CD4-positive, alpha-beta T cell (primary cell): ENCODE measurements around the gene KIF25. TPM values are rescaled to one million over a fixed set of nuclear protein-coding genes. Genes with fewer than 3 reads are reported as not detected.

ENCODE experiments used
- ATAC-seq: fragments of 200-7000 bp; cut with Tn5 transposase; one replicate; pipeline ENCODE4 v1.10.0; 2022; ENCODE audit warnings: mild to moderate bottlenecking; ENCODE audit not compliant: poor library complexity
- CTCF ChIA-PET: fragments of 350-600 bp; sonication (Branson Sonifier 250); formaldehyde crosslinking; loops from one replicate; lab custom pipeline; 2021; ENCODE audit warnings: antibody characterized with exemption, inconsistent platforms; lab: Charles Lee
- POLR2A ChIA-PET: fragments of 350-600 bp; sonication (Branson Sonifier 250); formaldehyde crosslinking; loops from one replicate; lab custom pipeline; 2021; ENCODE audit warnings: antibody characterized with exemption, inconsistent platforms; lab: Charles Lee
- DNase-seq, 14 experiments: peaks; one replicate each; pipeline ENCODE4 v3.0.0-alpha.2; 2013 to 2020; ENCODE audit warnings: mixed read lengths in 2 of 14
- H3K27ac ChIP-seq, 2 donors: one replicate each; pipeline versions ENCODE4 v1.5.1 to v1.7.0; 2013; ENCODE audit warnings: low read length in 2 of 2, low read depth in 1 of 2, mild to moderate bottlenecking in 1 of 2
- H3K27me3 ChIP-seq, 2 experiments: 1 replicate in 1 of 2; 2 replicates in 1 of 2; pipeline versions ENCODE4 v1.6.1 to v1.7.0; 2013; ENCODE audit warnings: low read length in 2 of 2, control low read depth in 1 of 2, mild to moderate bottlenecking in 1 of 2, moderate library complexity in 1 of 2; ENCODE audit not compliant: insufficient read depth in 2 of 2, control insufficient read depth in 1 of 2
- H3K36me3 ChIP-seq: one replicate; pipeline ENCODE4 v1.6.1; 2013; ENCODE audit warnings: low read length, control low read depth; ENCODE audit not compliant: insufficient read depth
- H3K4me1 ChIP-seq: one replicate; pipeline ENCODE4 v1.6.1; 2013; ENCODE audit warnings: low read length, control low read depth; ENCODE audit not compliant: insufficient read depth
- H3K4me3 ChIP-seq: one replicate; pipeline ENCODE4 v1.5.1; 2013; ENCODE audit warnings: mild to moderate bottlenecking, low read length, moderate library complexity
- H3K9me3 ChIP-seq, 2 experiments: 1 replicate in 1 of 2; 2 replicates in 1 of 2; pipeline versions ENCODE4 v1.6.1 to v1.7.0; 2013; ENCODE audit warnings: low read length in 2 of 2, mild to moderate bottlenecking in 2 of 2, control low read depth in 1 of 2, moderate library complexity in 1 of 2; ENCODE audit not compliant: control insufficient read depth in 1 of 2, insufficient read depth in 1 of 2
- H3K27ac Mint-ChIP-seq: one replicate; pipeline ENCODE4 v1.8.0; 2020; ENCODE audit warnings: mixed read lengths
- H3K27me3 Mint-ChIP-seq: one replicate; pipeline ENCODE4 v1.8.0; 2021; ENCODE audit warnings: mixed read lengths
- H3K36me3 Mint-ChIP-seq: one replicate; pipeline ENCODE4 v1.8.0; 2021; ENCODE audit warnings: low read depth, mixed read lengths
- H3K4me1 Mint-ChIP-seq: one replicate; pipeline ENCODE4 v1.8.0; 2021; ENCODE audit warnings: low read depth, mixed read lengths
- H3K4me3 Mint-ChIP-seq: one replicate; pipeline ENCODE4 v1.8.0; 2020; ENCODE audit warnings: mild to moderate bottlenecking, mixed read lengths
- H3K9me3 Mint-ChIP-seq: one replicate; pipeline ENCODE4 v1.8.0; 2020; ENCODE audit warnings: mixed read lengths
- CTCF ChIP-seq: fragments of 200-600 bp; IDR thresholded peaks from one replicate; pipeline ENCODE4 v1.8.0; 2022; ENCODE audit warnings: antibody characterized with exemption, mild to moderate bottlenecking
- intact Hi-C, 2 experiments: fragments of 100-400 bp; cut with DNase I in 1 of 2; cut with micrococcal nuclease in 1 of 2; formaldehyde crosslinking; loops; one replicate each; pipeline versions ENCODE4 v1.15.1 to v1.9.0; 2023 to 2025; cut with DNase I, micrococcal nuclease
- total RNA-seq, 174 experiments: library from RNA in 2 of 174; stranded (reverse) in 2 of 174; gene quantifications; one replicate each; pipeline ENCODE4 v1.2.3 and lab custom pipeline; 2021 to 2026

Gene KIF25
- total RNA-seq, 2 experiments from 2014 or later: not detected

- no peak for TF ChIP-seq CTCF
- H3K36me3 Mint-ChIP-seq: no peaks in the 10 kb centered on the region
- H3K4me1 Mint-ChIP-seq: no peaks in the 10 kb centered on the region
- H3K9me3 Mint-ChIP-seq: no peaks in the 10 kb centered on the region
- ChIA-PET POLR2A (no interaction called here), CTCF (no interaction called here)
- Histone ChIP-seq H3K9me3 (peaks cover 0 to 37% of the 10 kb centered on the region in 2 experiments), H3K27me3 (peaks cover 0 to 6% of the 10 kb centered on the region in 2 experiments), H3K27ac (no peak overlapping the region), H3K4me1 (no peaks in the 10 kb centered on the region), H3K36me3 (no peaks in the 10 kb centered on the region), H3K4me3 (no peak overlapping the region)
- H3K4me3 Mint-ChIP-seq: no peak overlapping the region
- no peak for ATAC-seq
- H3K27me3 Mint-ChIP-seq: peaks cover 6% of the 10 kb centered on the region
- no peak overlapping the region for H3K27ac Mint-ChIP-seq
- intact Hi-C loops: no loop called here
- DNase-seq: no peak
Measured at GRCh38 chr6:167993169-167993568, 4.3 kb upstream of the KIF25 start.

- Mint-ChIP-seq H3K4me1 (no peaks in the 10 kb centered on the region), H3K27ac (no peak overlapping the region), H3K9me3 (no peaks in the 10 kb centered on the region), H3K36me3 (no peaks in the 10 kb centered on the region), H3K27me3 (peaks cover 6% of the 10 kb centered on the region), H3K4me3 (no peak overlapping the region)
- CTCF ChIA-PET: no interaction called here
- Histone ChIP-seq H3K9me3 (peaks cover 0 to 36% of the 10 kb centered on the region in 2 experiments), H3K27me3 (peaks cover 0 to 6% of the 10 kb centered on the region in 2 experiments), H3K4me1 (no peaks in the 10 kb centered on the region), H3K4me3 (no peak overlapping the region), H3K27ac (no peak overlapping the region), H3K36me3 (no peaks in the 10 kb centered on the region)
- POLR2A ChIA-PET: no interaction called here
- no peak for TF ChIP-seq CTCF
- DNase-seq: no peak
- intact Hi-C loops: no loop called here
- no peak for ATAC-seq
Measured at GRCh38 chr6:167993831-167994230, 3.6 kb upstream of the KIF25 start.

GRCh38 chr6:167995302-167995701 is 2.2 kb upstream of the KIF25 start:
- no peak for DNase-seq
- H3K4me1 ChIP-seq: no peaks in the 10 kb centered on the region
- Mint-ChIP-seq H3K4me1 (no peaks in the 10 kb centered on the region), H3K27ac (no peak overlapping the region), H3K27me3 (peaks cover 6% of the 10 kb centered on the region), H3K4me3 (no peak overlapping the region), H3K36me3 (no peaks in the 10 kb centered on the region), H3K9me3 (no peaks in the 10 kb centered on the region)
- H3K27ac ChIP-seq: no peak overlapping the region
- ATAC-seq: no peak
- no peak overlapping the region for H3K4me3 ChIP-seq
- CTCF ChIA-PET: no interaction called here
- peaks cover 0 to 6% of the 10 kb centered on the region in 2 experiments for H3K27me3 ChIP-seq
- intact Hi-C loops: no loop called here
- H3K9me3 ChIP-seq: peaks cover 0 to 22% of the 10 kb centered on the region in 2 experiments
- no peak for TF ChIP-seq CTCF
- H3K36me3 ChIP-seq: no peaks in the 10 kb centered on the region
- POLR2A ChIA-PET: no interaction called here
